Tibial artery (tissue), 4 donors: ENCODE data around the gene STK16.
A peak's percentile ranks its signal among the peaks of the same experiment; 100 is the strongest.

ENCODE experiments used
- DNase-seq, 2 donors: peaks; one replicate each; pipeline ENCODE4 v3.0.0-alpha.2; 2019
- H3K27ac ChIP-seq, 2 donors: fragments of 200-600 bp; sonication (generic) in 1 of 2; 1 replicate in 1 of 2; 2 replicates in 1 of 2; pipeline ENCODE4 v1.5.1; 2018 to 2019; ENCODE audit warnings: mild to moderate bottlenecking in 1 of 2
- H3K27me3 ChIP-seq, 2 donors: fragments of 200-600 bp; sonication (generic) in 1 of 2; one replicate each; pipeline versions ENCODE4 v1.5.1 to v1.6.0; 2016 to 2019
- H3K36me3 ChIP-seq, 3 donors: fragments of 200-600 bp; sonication (generic) in 2 of 3; one replicate each; pipeline ENCODE4 v1.5.1; 2016 to 2019; ENCODE audit warnings: mild to moderate bottlenecking in 2 of 3
- H3K4me1 ChIP-seq, 4 donors: fragments of 200-600 bp; sonication (generic) in 2 of 4; 1 replicate in 3 of 4; 2 replicates in 1 of 4; pipeline ENCODE4 v1.5.1; 2016 to 2019
- H3K4me3 ChIP-seq, 2 donors: fragments of 200-600 bp; sonication (generic) in 1 of 2; 1 replicate in 1 of 2; 2 replicates in 1 of 2; pipeline ENCODE4 v1.5.1; 2018 to 2019; ENCODE audit warnings: mild to moderate bottlenecking in 2 of 2
- H3K9me3 ChIP-seq, 3 donors: fragments of 200-600 bp; sonication (generic) in 1 of 3; one replicate each; pipeline ENCODE4 v1.5.1; 2016 to 2019
- CTCF ChIP-seq, 2 experiments: fragments of 200-600 bp in 1 of 2; fragments of 450-650 bp in 1 of 2; IDR thresholded peaks; one replicate each; pipeline ENCODE4 v1.5.1; 2017 to 2019; ENCODE audit warnings: antibody characterized with exemption in 2 of 2, mild to moderate bottlenecking in 1 of 2, moderate library complexity in 1 of 2
- intact Hi-C: fragments of 100-400 bp; cut with DNase I; formaldehyde crosslinking; loops from one replicate; pipeline ENCODE4 v1.15.0; 2023; ENCODE audit warnings: low total_unique reads

Gene STK16

GRCh38 chr2:219287580-219288265 is 42.4 kb downstream of the STK16 start:
- H3K27ac ChIP-seq: peak overlapping the region; percentile 3 to 85
- TF ChIP-seq CTCF (IDR thresholded peaks at IDR 0.05): no peak
- intact Hi-C loops: no loop called here
- H3K4me1 ChIP-seq: peaks cover 0 to 49% (median 27%) of the 10 kb centered on the region in 4 donors
- no peaks in the 10 kb centered on the region for H3K27me3 ChIP-seq
- no peak for DNase-seq
- H3K9me3 ChIP-seq: no peaks in the 10 kb centered on the region
- H3K4me3 ChIP-seq: no peak overlapping the region
- H3K36me3 ChIP-seq: peaks cover 22 to 42% (median 35%) of the 10 kb centered on the region in 3 donors

GRCh38 chr2:219289195-219289536 is 43.9 kb downstream of the STK16 start:
- peak overlapping the region; percentile 76 to 85 for H3K27ac ChIP-seq

GRCh38 chr2:219289537-219290361 is 44.5 kb downstream of the STK16 start:
- peak; percentile 72 to 94 for DNase-seq
- Histone ChIP-seq H3K27me3 (no peaks in the 10 kb centered on the region), H3K9me3 (no peaks in the 10 kb centered on the region), H3K4me1 (peaks cover 0 to 51% (median 30%) of the 10 kb centered on the region in 4 donors), H3K4me3 (no peak overlapping the region), H3K36me3 (peaks cover 3 to 22% (median 15%) of the 10 kb centered on the region in 3 donors), H3K27ac (peak overlapping the region; percentile 76 to 85)
- no peak for TF ChIP-seq CTCF (IDR thresholded peaks at IDR 0.05)
- intact Hi-C loops: loop anchor here (10.0 kb wide), 2 partner anchors 65 to 245 kb away; partner anchors contain the start of genes ANKZF1 and ATG9A

More at GRCh38 chr2:219289195-219289536, 43.9 kb downstream of the STK16 start:
- Histone ChIP-seq H3K27me3 (no peaks in the 10 kb centered on the region), H3K9me3 (no peaks in the 10 kb centered on the region), H3K36me3 (peaks cover 8 to 27% (median 21%) of the 10 kb centered on the region in 3 donors), H3K4me3 (no peak overlapping the region), H3K4me1 (peaks cover 0 to 51% (median 29%) of the 10 kb centered on the region in 4 donors)
- DNase-seq: no peak
- TF ChIP-seq CTCF (IDR thresholded peaks at IDR 0.05): no peak
- intact Hi-C loops: no loop called here

- Histone ChIP-seq H3K36me3 (peaks cover 0 to 13% (median 7%) of the 10 kb centered on the region in 3 donors), H3K4me1 (peaks cover 0 to 47% (median 28%) of the 10 kb centered on the region in 4 donors), H3K27me3 (no peaks in the 10 kb centered on the region), H3K4me3 (no peak overlapping the region), H3K27ac (peak overlapping the region; percentile 76 to 85), H3K9me3 (no peaks in the 10 kb centered on the region)
- TF ChIP-seq CTCF (IDR thresholded peaks at IDR 0.05): no peak
- intact Hi-C loops: loop anchor here (10.0 kb wide), 2 partner anchors 66 to 244 kb away; partner anchors contain the start of genes ANKZF1 and ATG9A
- DNase-seq: no peak
These were observed 45.3 kb downstream of the STK16 start for GRCh38 chr2:219290381-219291171.

GRCh38 chr2:219291394-219291793 is 46.1 kb downstream of the STK16 start:
- TF ChIP-seq CTCF (IDR thresholded peaks at IDR 0.05): no peak
- Histone ChIP-seq H3K27ac (no peak overlapping the region), H3K4me1 (peaks cover 0 to 39% (median 22%) of the 10 kb centered on the region in 4 donors), H3K9me3 (no peaks in the 10 kb centered on the region), H3K36me3 (peaks cover 0 to 5% (median 0%) of the 10 kb centered on the region in 3 donors), H3K4me3 (no peak overlapping the region), H3K27me3 (no peaks in the 10 kb centered on the region)
- intact Hi-C loops: loop anchor here (10.0 kb wide), 2 partner anchors 67 to 243 kb away; partner anchors contain the start of genes ANKZF1 and ATG9A
- peak in 1 of 2 donors; percentile 51 for DNase-seq
